NCI-H69 (cell line): ENCODE data around the gene SYNM.
A peak's percentile ranks its signal among the peaks of the same experiment; 100 is the strongest.
"Not testable (repeated sequence)": the region's sequence is repeated elsewhere in the genome, so short reads cannot be mapped to it uniquely, and the experiment has no call there.

ENCODE experiments used
- DNase-seq: peaks from one replicate; lab custom pipeline; 2025; lab: John Stamatoyannopoulos, UW

SYNM gene

GRCh38 chr15:99104788-99105513 is at the start of gene SYNM:
Gene SYNM, plus strand, starts transcription at chr15:99105080. Its CDS starts 120 bp downstream, at chr15:99105200.
- peak; percentile 82 for DNase-seq

- no peak for DNase-seq
Measured at GRCh38 chr15:99055555-99056134, 49.2 kb upstream of the SYNM start.

- no peak for DNase-seq
Measured at GRCh38 chr15:99057020-99057419, 47.9 kb upstream of the SYNM start.

- peak; percentile 6 for DNase-seq
Measured at GRCh38 chr15:99057697-99058420, 47.0 kb upstream of the SYNM start.

- peak; percentile 41 for DNase-seq
Measured at GRCh38 chr15:99058421-99058870, 46.4 kb upstream of the SYNM start.

GRCh38 chr15:99059010-99059981 is 45.6 kb upstream of the SYNM start:
- DNase-seq = peak; percentile 69

GRCh38 chr15:99060186-99060585 is 44.7 kb upstream of the SYNM start:
- DNase-seq = not testable (repeated sequence)

- DNase-seq = no peak
Measured at GRCh38 chr15:99062226-99062625, 42.7 kb upstream of the SYNM start.

- DNase-seq = no peak
Measured at GRCh38 chr15:99068186-99068585, 36.7 kb upstream of the SYNM start.

GRCh38 chr15:99070208-99070607 is 34.7 kb upstream of the SYNM start:
- DNase-seq = no peak

GRCh38 chr15:99071091-99071680 is 33.7 kb upstream of the SYNM start:
- DNase-seq = no peak

GRCh38 chr15:99073008-99073717 is 31.7 kb upstream of the SYNM start:
- DNase-seq = peak; percentile 3

- DNase-seq = no peak
Measured at GRCh38 chr15:99074446-99074845, 30.4 kb upstream of the SYNM start.

GRCh38 chr15:99075059-99075652 is 29.7 kb upstream of the SYNM start:
- DNase-seq = not testable (repeated sequence)

- peak; percentile 46 for DNase-seq
Measured at GRCh38 chr15:99076109-99076508, 28.8 kb upstream of the SYNM start.

- peak; percentile 80 for DNase-seq
Measured at GRCh38 chr15:99076555-99077308, 28.1 kb upstream of the SYNM start.

- no peak for DNase-seq
Measured at GRCh38 chr15:99082798-99083197, 22.1 kb upstream of the SYNM start.

- DNase-seq = no peak
Measured at GRCh38 chr15:99084965-99085364, 19.9 kb upstream of the SYNM start.
